GM18951 (cell line): Measurements from ENCODE around the gene OPRD1.

Source experiments
- POLR2A ChIP-seq: IDR thresholded peaks from 4 replicates; pipeline ENCODE4 v1.6.1; 2011; ENCODE audit warnings: mild to moderate bottlenecking; ENCODE audit not compliant: insufficient read length, insufficient read depth; ENCODE audit errors: extremely low read depth
- in situ Hi-C: fragments of 300-500 bp; cut with MboI; formaldehyde crosslinking; loops from one replicate; pipeline ENCODE4 v1.12.0; 2022; ENCODE audit warnings: low sequenced_read_pairs, mixed read lengths, inconsistent platforms; ENCODE audit not compliant: unreplicated experiment

The OPRD1 gene

GRCh38 chr1:28888915-28889314 is 76.9 kb downstream of the OPRD1 start:
- in situ Hi-C loops: loop anchor here (10.0 kb wide), 1 partner anchor 306 kb away; no protein-coding TSS in a partner anchor
- TF ChIP-seq POLR2A: no peak

- in situ Hi-C loops: loop anchor here (10.0 kb wide), 1 partner anchor 305 kb away; no protein-coding TSS in a partner anchor
- TF ChIP-seq POLR2A: no peak
These were observed 77.4 kb downstream of the OPRD1 start for GRCh38 chr1:28889357-28889756.

- in situ Hi-C loops: no loop called here
These were observed 78.5 kb downstream of the OPRD1 start for GRCh38 chr1:28890435-28890834.

GRCh38 chr1:28890836-28891235 is 78.9 kb downstream of the OPRD1 start:
- in situ Hi-C loops: no loop called here

More at GRCh38 chr1:28890435-28890834, 78.5 kb downstream of the OPRD1 start:
- TF ChIP-seq POLR2A: no peak

GRCh38 chr1:28891256-28891655 is 79.3 kb downstream of the OPRD1 start:
- in situ Hi-C loops: no loop called here
- no peak for TF ChIP-seq POLR2A

More at GRCh38 chr1:28890836-28891235, 78.9 kb downstream of the OPRD1 start:
- no peak for TF ChIP-seq POLR2A

GRCh38 chr1:28893403-28894102 is 81.6 kb downstream of the OPRD1 start:
- in situ Hi-C loops: no loop called here
- no peak for TF ChIP-seq POLR2A

- in situ Hi-C loops: no loop called here
- TF ChIP-seq POLR2A: no peak
These were observed 82.8 kb downstream of the OPRD1 start for GRCh38 chr1:28894785-28895184.

GRCh38 chr1:28895896-28896608 is 84.1 kb downstream of the OPRD1 start:
- in situ Hi-C loops: no loop called here
- TF ChIP-seq POLR2A: no peak

- no peak for TF ChIP-seq POLR2A
- in situ Hi-C loops: no loop called here
These were observed 84.6 kb downstream of the OPRD1 start for GRCh38 chr1:28896609-28896986.

GRCh38 chr1:28897789-28898188 is 85.8 kb downstream of the OPRD1 start:
- in situ Hi-C loops: no loop called here
- no peak for TF ChIP-seq POLR2A

GRCh38 chr1:28898405-28898881 is 86.5 kb downstream of the OPRD1 start:
- in situ Hi-C loops: no loop called here
- TF ChIP-seq POLR2A: no peak

- in situ Hi-C loops: no loop called here
- no peak for TF ChIP-seq POLR2A
These were observed 87.3 kb downstream of the OPRD1 start for GRCh38 chr1:28899267-28899666.

GRCh38 chr1:28900562-28900961 is 88.6 kb downstream of the OPRD1 start:
- no peak for TF ChIP-seq POLR2A
- in situ Hi-C loops: no loop called here

GRCh38 chr1:28902738-28903137 is 90.8 kb downstream of the OPRD1 start:
- in situ Hi-C loops: no loop called here

More at GRCh38 chr1:28902738-28903137, 90.8 kb downstream of the OPRD1 start:
- no peak for TF ChIP-seq POLR2A
